ENCODE data around the gene PKM. TPM values are rescaled to one million over a fixed set of nuclear protein-coding genes. Genes with fewer than 3 reads are reported as not detected.

The PKM gene
- polyA plus RNA-seq, 1 donor (not counting 4 experiments of a cell fraction or from before 2014, with no cell fraction given) = 3,352 TPM

DNA sequence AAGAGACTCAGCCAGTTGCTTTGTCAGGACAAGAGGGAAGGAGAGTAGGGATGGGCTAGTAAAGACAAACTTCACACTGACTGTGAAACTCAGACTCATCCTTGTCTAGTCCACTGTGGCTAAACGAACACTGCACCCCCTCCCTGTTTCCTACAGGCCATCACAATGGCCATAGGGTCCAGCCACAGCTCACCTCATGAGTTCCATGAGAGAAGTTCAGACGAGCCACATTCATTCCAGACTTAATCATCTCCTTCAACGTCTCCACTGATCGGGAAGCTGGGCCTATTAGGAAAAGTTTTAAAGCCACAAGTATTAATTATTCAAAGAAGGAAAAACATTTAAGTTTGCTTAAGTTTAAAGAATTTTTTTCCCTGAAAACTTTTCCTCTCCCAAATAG is 13.8 kb downstream of the PKM start:
- Histone ChIP-seq H3K4me1 (ENCODE audit: control insufficient read depth, extremely low read depth, insufficient read depth, low read length) (peaks cover 10% of the 10 kb centered on the region), H3K36me3 (ENCODE audit: control insufficient read depth in 2 of 2, extremely low read depth in 1 of 2, insufficient read depth in 2 of 2, low read length in 2 of 2) (peaks cover 43 to 73% of the 10 kb centered on the region in 2 experiments), H3K4me3 (ENCODE audit: control insufficient read depth in 2 of 3, extremely low read depth in 1 of 3, insufficient read depth in 2 of 3, low read depth in 1 of 3, low read length in 3 of 3) (no peak overlapping the region), H3K27me3 (ENCODE audit: control insufficient read depth, extremely low read depth, insufficient read depth, low read length) (no peaks in the 10 kb centered on the region), H3K79me2 (ENCODE audit: control insufficient read depth, insufficient read depth, low read length) (peaks cover 83% of the 10 kb centered on the region), H3K9me3 (ENCODE audit: control insufficient read depth, low read depth, low read length) (no peaks in the 10 kb centered on the region), H3K4me2 (ENCODE audit: control insufficient read depth, extremely low read depth, insufficient read depth, low read depth, low read length) (no peak overlapping the region), H4K20me1 (ENCODE audit: control insufficient read depth, extremely low read depth, insufficient read depth, low read length) (peaks cover 48% of the 10 kb centered on the region), H3K27ac (ENCODE audit: control insufficient read depth, insufficient read depth, low read length) (no peak overlapping the region), H3K9me1 (ENCODE audit: control insufficient read depth, extremely low read depth, insufficient read depth, low read length) (no peaks in the 10 kb centered on the region), H2AFZ (ENCODE audit: control insufficient read depth, low read length) (no peak overlapping the region), H3K9ac (ENCODE audit: control insufficient read depth, extremely low read depth, insufficient read depth, low read length) (no peak overlapping the region)
- TF ChIP-seq, protein P1, sequence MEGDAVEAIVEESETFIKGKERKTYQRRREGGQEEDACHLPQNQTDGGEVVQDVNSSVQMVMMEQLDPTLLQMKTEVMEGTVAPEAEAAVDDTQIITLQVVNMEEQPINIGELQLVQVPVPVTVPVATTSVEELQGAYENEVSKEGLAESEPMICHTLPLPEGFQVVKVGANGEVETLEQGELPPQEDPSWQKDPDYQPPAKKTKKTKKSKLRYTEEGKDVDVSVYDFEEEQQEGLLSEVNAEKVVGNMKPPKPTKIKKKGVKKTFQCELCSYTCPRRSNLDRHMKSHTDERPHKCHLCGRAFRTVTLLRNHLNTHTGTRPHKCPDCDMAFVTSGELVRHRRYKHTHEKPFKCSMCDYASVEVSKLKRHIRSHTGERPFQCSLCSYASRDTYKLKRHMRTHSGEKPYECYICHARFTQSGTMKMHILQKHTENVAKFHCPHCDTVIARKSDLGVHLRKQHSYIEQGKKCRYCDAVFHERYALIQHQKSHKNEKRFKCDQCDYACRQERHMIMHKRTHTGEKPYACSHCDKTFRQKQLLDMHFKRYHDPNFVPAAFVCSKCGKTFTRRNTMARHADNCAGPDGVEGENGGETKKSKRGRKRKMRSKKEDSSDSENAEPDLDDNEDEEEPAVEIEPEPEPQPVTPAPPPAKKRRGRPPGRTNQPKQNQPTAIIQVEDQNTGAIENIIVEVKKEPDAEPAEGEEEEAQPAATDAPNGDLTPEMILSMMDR (optimal IDR thresholded peaks at IDR 0.05 in 1 of 3, IDR thresholded peaks at IDR 0.05 in 1 of 3, conservative IDR thresholded peaks at IDR 0.05 in 1 of 3; ENCODE audit: extremely low read depth in 1 of 3, insufficient read depth in 2 of 3, low read length in 3 of 3) = no peak
- no peak for TF ChIP-seq EZH2 (IDR thresholded peaks at IDR 0.05; ENCODE audit: low read length)
- FAIRE-seq (no peak), DNase-seq (ENCODE audit: low read depth, low spot score) (no peak)
- dilution Hi-C loops (cut with MboI; ENCODE audit: extremely low pct_ligation_motif_present, low sequenced_read_pairs) = no loop called here

DNA sequence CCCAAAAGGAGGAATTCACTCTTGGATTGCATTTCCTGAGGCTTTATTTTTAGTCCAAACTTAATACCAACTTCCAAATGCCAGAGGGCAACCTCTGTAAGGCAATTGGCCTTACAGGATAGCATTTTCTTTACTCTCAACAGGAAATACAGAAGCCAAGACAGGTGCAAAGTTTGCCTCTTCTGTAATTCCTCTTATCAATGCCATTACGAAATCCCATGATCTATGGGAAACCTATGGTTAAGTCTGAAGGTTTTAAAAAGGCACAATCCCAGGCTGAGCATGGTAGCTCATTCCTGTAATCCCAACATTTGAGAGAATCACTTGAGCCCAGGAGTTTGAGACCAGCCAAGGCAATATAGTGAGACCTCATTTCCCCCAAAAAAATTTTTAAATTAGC is 14.9 kb downstream of the PKM start:
- FAIRE-seq (no peak), DNase-seq (ENCODE audit: low read depth, low spot score) (no peak)
- H4K20me1 ChIP-seq (ENCODE audit: control insufficient read depth, extremely low read depth, insufficient read depth, low read length) = peaks cover 48% of the 10 kb centered on the region
- H3K4me3 ChIP-seq (ENCODE audit: control insufficient read depth in 2 of 3, extremely low read depth in 1 of 3, insufficient read depth in 2 of 3, low read depth in 1 of 3, low read length in 3 of 3) = no peak overlapping the region
- H3K79me2 ChIP-seq (ENCODE audit: control insufficient read depth, insufficient read depth, low read length) = peaks cover 82% of the 10 kb centered on the region
- H3K9me1 ChIP-seq (ENCODE audit: control insufficient read depth, extremely low read depth, insufficient read depth, low read length) = no peaks in the 10 kb centered on the region
- H3K36me3 ChIP-seq (ENCODE audit: control insufficient read depth in 2 of 2, extremely low read depth in 1 of 2, insufficient read depth in 2 of 2, low read length in 2 of 2) = peaks cover 50 to 75% of the 10 kb centered on the region in 2 experiments
- dilution Hi-C loops (cut with MboI; ENCODE audit: extremely low pct_ligation_motif_present, low sequenced_read_pairs) = no loop called here
- no peaks in the 10 kb centered on the region for H3K9me3 ChIP-seq (ENCODE audit: control insufficient read depth, low read depth, low read length)
- TF ChIP-seq, protein P1 (optimal IDR thresholded peaks at IDR 0.05 in 1 of 3, IDR thresholded peaks at IDR 0.05 in 1 of 3, conservative IDR thresholded peaks at IDR 0.05 in 1 of 3; ENCODE audit: extremely low read depth in 1 of 3, insufficient read depth in 2 of 3, low read length in 3 of 3) = no peak
- TF ChIP-seq EZH2 (IDR thresholded peaks at IDR 0.05; ENCODE audit: low read length) = no peak
- no peak overlapping the region for H3K27ac ChIP-seq (ENCODE audit: control insufficient read depth, insufficient read depth, low read length)
- H2AFZ ChIP-seq (ENCODE audit: control insufficient read depth, low read length) = no peak overlapping the region
- no peaks in the 10 kb centered on the region for H3K27me3 ChIP-seq (ENCODE audit: control insufficient read depth, extremely low read depth, insufficient read depth, low read length)
- no peak overlapping the region for H3K9ac ChIP-seq (ENCODE audit: control insufficient read depth, extremely low read depth, insufficient read depth, low read length)
- H3K4me2 ChIP-seq (ENCODE audit: control insufficient read depth, extremely low read depth, insufficient read depth, low read depth, low read length) = no peak overlapping the region
- peaks cover 3% of the 10 kb centered on the region for H3K4me1 ChIP-seq (ENCODE audit: control insufficient read depth, extremely low read depth, insufficient read depth, low read length)
